A673 (cell line): Measurements from ENCODE around the gene SHQ1. TPM values are rescaled to one million over a fixed set of nuclear protein-coding genes. Genes with fewer than 3 reads are reported as not detected.

Experiments used
- Bru-seq: library from RNA; stranded (reverse); fragments of 400-500 nt; gene quantifications from one replicate; lab custom pipeline; 2021; lab: Mats Ljungman, UMichigan
- BruChase-seq, 2 experiments: library from RNA; stranded (reverse); fragments of 400-500 nt; gene quantifications; one replicate each; lab custom pipeline; 2021; lab: Mats Ljungman, UMichigan
- BruUV-seq: library from RNA; stranded (reverse); fragments of 400-500 nt; replicated peaks from 2 replicates; lab custom pipeline; 2021; lab: Mats Ljungman, UMichigan
- CTCF ChIA-PET: fragments of 300-600 bp; sonication (Branson Sonifier 250); formaldehyde crosslinking; loops from one replicate; lab custom pipeline; 2022; ENCODE audit warnings: antibody characterized with exemption; lab: Charles Lee
- POLR2A ChIA-PET: fragments of 300-600 bp; sonication (Branson Sonifier 250); formaldehyde crosslinking; loops from one replicate; lab custom pipeline; 2022; ENCODE audit warnings: antibody characterized with exemption; ENCODE audit not compliant: low non-redundant PET; lab: Charles Lee
- DNase-seq: peaks from one replicate; pipeline ENCODE4 v3.0.0-alpha.2; 2015; ENCODE audit warnings: low spot score
- H3K27ac ChIP-seq: fragments of 200-600 bp; sonication (generic); 2 replicates; pipeline ENCODE4 v1.5.1; 2016; ENCODE audit warnings: mixed run types, low read depth, mild to moderate bottlenecking, mixed read lengths, antibody characterized with exemption, low read length; ENCODE audit not compliant: poor library complexity, severe bottlenecking
- H3K27me3 ChIP-seq: fragments of 200-600 bp; sonication (generic); replicated peaks from 2 replicates; pipeline ENCODE4 v1.6.1; 2017; ENCODE audit warnings: mixed run types, low read depth, mild to moderate bottlenecking, mixed read lengths, antibody characterized with exemption, low read length; ENCODE audit not compliant: insufficient read depth, poor library complexity
- H3K36me3 ChIP-seq: fragments of 200-600 bp; sonication (generic); 2 replicates; pipeline ENCODE4 v1.6.1; 2016; ENCODE audit warnings: mixed run types, mild to moderate bottlenecking, mixed read lengths, antibody characterized with exemption, low read length; ENCODE audit not compliant: insufficient read depth, poor library complexity, severe bottlenecking
- H3K4me1 ChIP-seq: fragments of 200-600 bp; sonication (generic); 2 replicates; pipeline ENCODE4 v1.6.1; 2017; ENCODE audit warnings: mixed run types, mild to moderate bottlenecking, mixed read lengths, antibody characterized with exemption, low read length; ENCODE audit not compliant: insufficient read depth, poor library complexity, severe bottlenecking
- H3K4me3 ChIP-seq: fragments of 200-600 bp; sonication (generic); 2 replicates; pipeline ENCODE4 v1.5.1; 2016; ENCODE audit warnings: low read depth, mixed run types, mild to moderate bottlenecking, mixed read lengths, low read length; ENCODE audit not compliant: poor library complexity, severe bottlenecking
- H3K9me3 ChIP-seq: fragments of 200-600 bp; sonication (generic); 2 replicates; pipeline ENCODE4 v1.6.1; 2016; ENCODE audit warnings: mixed run types, low read depth, mild to moderate bottlenecking, mixed read lengths, antibody characterized with exemption, low read length; ENCODE audit not compliant: poor library complexity, severe bottlenecking
- CTCF ChIP-seq: fragments of 300-800, 200-600 bp; sonication (generic); conservative IDR thresholded peaks from 2 replicates; pipeline ENCODE4 v1.5.1; 2017; ENCODE audit warnings: low read depth, mild to moderate bottlenecking, antibody characterized with exemption, low read length, moderate library complexity, mixed read lengths
- EZH2 ChIP-seq: fragments of 200-600 bp; sonication (generic); IDR thresholded peaks from 2 replicates; pipeline ENCODE4 v1.6.1; 2017; ENCODE audit warnings: borderline replicate concordance, low read depth, mild to moderate bottlenecking, mixed read lengths, antibody characterized with exemption, low read length; ENCODE audit not compliant: poor library complexity, severe bottlenecking
- intact Hi-C: fragments of 100-400 bp; cut with micrococcal nuclease; formaldehyde crosslinking; loops from one replicate; pipeline ENCODE4 v1.10.0; 2022; ENCODE audit not compliant: unreplicated experiment
- long read RNA-seq: library from polyadenylated mRNA; stranded (forward); transcript quantifications from one replicate; pipeline ENCODE4 v2.0.0, GENCODE V29; 2022
- total RNA-seq: library from RNA; stranded (reverse); gene quantifications from 2 replicates; pipeline ENCODE4 v1.2.3, GENCODE V29; 2021

The SHQ1 gene
- total RNA-seq (21.1 and 24.3 TPM in 2 replicates), Bru-seq, nascent RNA (percentile 69 among the genes with signal in this experiment), BruChase-seq, experiment 1, labeled RNA remaining after a 2-hour chase (percentile 69 among the genes with signal in this experiment), BruChase-seq, experiment 2, labeled RNA remaining after a 6-hour chase (percentile 65 among the genes with signal in this experiment)
- long read RNA-seq, transcript SHQ1-201 (11 exons, 2,879 nt): major isoform, 27 of 36 reads
- long read RNA-seq, partial matches to known transcripts: 4 of 36 reads
- long read RNA-seq, other reads (novel, unspliced or antisense): 5 of 36 reads

GRCh38 chr3:72847751-72848702 is at the start of gene SHQ1:
TSS of gene SHQ1 (minus strand) at chr3:72848445. CDS start at chr3:72848340, 105 bp downstream.
- Histone ChIP-seq H3K27ac (peak within 1 kb of the TSS; percentile 57), H3K4me1 (no peaks in the 10 kb centered on the region), H3K36me3 (no peaks in the 10 kb centered on the region), H3K27me3 (no peaks in the 10 kb centered on the region), H3K9me3 (no peaks in the 10 kb centered on the region), H3K4me3 (peak within 1 kb of the TSS; percentile 67)
- DNase-seq: peak; percentile 94
- intact Hi-C loops: loop anchor here (5.0 kb wide), 2 partner anchors 39 to 244 kb away; partner anchors contain the start of gene GXYLT2
- ChIA-PET CTCF (no interaction called here), POLR2A (no interaction called here)
- BruUV-seq: TSS peak; percentile 48
- TF ChIP-seq EZH2 (no peak), CTCF (no peak)

GRCh38 chr3:72897758-72898007 is 49.4 kb upstream of the SHQ1 start:
- TF ChIP-seq EZH2 (no peak), CTCF (no peak)
- BruUV-seq: no TSS peak
- POLR2A ChIA-PET: no interaction called here
- H3K27me3 ChIP-seq: no peaks in the 10 kb centered on the region
- DNase-seq: no peak
- intact Hi-C loops: no loop called here
- no peak overlapping the region for H3K27ac ChIP-seq
- no peaks in the 10 kb centered on the region for H3K9me3 ChIP-seq
- H3K36me3 ChIP-seq: no peaks in the 10 kb centered on the region
- H3K4me3 ChIP-seq: no peak overlapping the region
- CTCF ChIA-PET: no interaction called here
- peaks cover 3% of the 10 kb centered on the region for H3K4me1 ChIP-seq

GRCh38 chr3:72896996-72897757 is 48.9 kb upstream of the SHQ1 start:
- DNase-seq: no peak
- H3K4me1 ChIP-seq: peaks cover 8% of the 10 kb centered on the region
- POLR2A ChIA-PET: no interaction called here
- H3K9me3 ChIP-seq: no peaks in the 10 kb centered on the region
- H3K27me3 ChIP-seq: no peaks in the 10 kb centered on the region
- no peaks in the 10 kb centered on the region for H3K36me3 ChIP-seq
- BruUV-seq: no TSS peak
- no peak overlapping the region for H3K27ac ChIP-seq
- CTCF ChIA-PET: no interaction called here
- no peak overlapping the region for H3K4me3 ChIP-seq
- no peak for TF ChIP-seq EZH2
- TF ChIP-seq CTCF: no peak
- intact Hi-C loops: no loop called here
